ENCODE results near the gene LSM10.

The LSM10 gene

DNA sequence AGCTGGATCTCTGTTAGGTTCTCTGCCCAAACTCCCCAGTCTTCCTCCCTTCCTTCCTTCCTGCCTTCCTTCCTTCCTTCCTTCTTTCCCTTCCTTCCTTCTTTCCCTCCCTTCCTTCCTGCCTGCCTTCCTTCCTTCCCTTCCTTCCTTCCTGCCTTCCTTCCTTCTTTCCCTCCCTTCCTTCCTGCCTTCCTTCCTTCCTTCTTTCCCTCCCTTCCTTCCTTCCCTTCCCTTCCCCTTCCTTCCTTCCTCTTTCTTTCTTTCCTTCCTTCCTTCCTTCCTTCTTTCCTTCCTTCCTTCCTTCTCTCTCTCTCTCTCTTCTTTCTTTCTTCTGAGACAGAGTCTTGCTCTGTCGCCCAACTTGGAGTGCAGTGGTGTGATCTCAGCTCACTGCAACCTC is 8.7 kb upstream of the LSM10 start:
- no peak for DNase-seq

DNA sequence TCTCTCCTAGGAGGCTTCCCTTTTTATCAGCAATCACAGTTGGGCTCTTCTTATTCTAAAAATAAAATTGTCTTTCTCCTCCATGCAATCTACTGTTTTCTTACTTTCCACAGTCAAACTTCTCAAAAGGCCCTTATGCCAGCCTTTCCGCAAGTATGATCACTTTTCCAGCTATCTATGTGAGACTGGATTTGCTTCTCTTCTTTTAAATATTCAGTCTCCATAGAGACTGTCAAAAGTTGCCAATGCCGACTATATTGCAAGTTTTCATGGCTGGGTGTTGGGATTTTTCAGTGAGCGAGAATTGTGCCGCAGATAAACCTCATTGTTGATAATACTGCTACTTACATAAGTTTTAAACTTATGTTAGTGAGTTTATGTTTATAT is 4.8 kb upstream of the LSM10 start:
- no peak for DNase-seq

DNA sequence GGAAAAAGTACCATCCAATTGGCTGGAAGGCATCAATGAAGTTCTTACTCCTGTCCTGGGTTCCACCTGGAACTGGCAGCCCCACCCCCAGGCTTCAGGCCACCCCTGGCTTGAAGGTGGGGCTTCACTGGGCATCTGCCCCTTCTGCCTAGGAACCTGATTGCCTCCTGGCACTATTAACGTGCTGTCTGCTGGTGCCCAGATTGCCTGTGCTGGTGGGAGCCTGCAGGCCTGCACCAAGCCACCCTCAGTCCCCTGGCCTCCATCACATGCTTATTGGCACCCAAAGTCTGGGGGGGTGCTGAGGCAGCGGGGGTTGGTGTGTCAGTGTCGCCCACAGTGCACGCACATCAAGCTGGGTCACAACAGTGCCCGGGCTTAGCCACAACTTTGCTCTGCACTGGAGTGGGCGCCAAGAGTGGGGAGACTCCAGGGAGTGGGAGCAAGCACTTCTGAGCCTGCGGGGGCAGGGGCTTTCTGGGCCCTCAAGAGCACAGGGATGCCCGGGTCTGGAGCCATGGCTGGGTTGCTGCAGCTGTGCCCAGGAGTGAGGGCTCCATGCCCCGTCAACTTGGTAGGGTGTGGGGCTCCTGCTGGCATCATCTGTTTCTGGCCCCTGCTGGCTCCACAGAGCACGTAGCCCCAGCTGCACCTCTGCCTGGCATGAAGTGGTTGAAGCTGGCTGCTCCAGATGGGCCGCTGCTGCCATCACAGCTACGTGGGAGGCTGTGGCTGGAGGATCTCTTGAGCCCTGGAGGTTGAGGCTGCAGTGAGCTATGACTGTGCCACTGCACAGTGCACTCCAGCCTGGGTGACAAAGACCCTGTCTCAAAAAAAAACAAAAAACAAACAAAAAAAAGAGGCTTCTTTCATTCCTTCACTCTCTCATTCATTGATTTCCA is 4.1 kb upstream of the LSM10 start:
- DNase-seq: no peak

DNA sequence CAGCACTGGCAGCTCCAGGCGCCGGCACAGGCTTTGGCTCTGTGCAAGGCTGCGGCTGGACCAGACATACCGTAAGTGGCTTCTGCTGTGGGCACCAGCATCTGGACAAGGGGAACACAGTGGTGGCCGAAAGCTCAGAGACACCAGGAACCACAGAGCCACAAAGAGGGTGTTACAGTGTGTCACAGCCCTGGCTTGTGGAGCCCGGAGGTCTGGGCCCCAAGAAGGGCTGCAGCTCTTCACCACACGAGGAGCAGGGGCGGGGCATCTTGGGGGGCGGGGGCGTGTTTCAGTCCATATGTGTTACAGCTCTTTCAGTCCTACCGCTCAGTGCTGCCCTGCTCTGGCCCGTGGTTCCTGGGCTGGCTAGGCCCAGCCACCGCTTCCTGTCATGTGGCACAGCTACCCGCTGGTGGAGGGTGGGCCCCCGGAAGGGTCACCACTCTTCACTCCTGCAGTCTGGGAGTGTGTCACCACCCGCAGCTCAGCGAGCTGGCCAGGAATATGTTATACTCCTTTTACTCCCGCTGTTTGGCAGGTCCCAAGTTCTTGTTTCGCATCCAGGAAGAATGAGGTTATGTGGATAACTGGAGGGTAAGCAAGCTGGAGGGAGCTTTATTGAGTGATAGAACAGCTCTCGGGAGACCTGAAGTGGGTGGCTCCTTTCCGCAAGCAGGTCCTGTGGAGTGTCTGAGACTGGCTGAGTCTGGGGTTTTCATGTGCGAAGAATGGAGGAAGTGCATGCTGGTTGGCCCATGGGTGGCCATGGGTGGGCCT is 3.3 kb upstream of the LSM10 start:
- peak; percentile 7 for DNase-seq

DNA sequence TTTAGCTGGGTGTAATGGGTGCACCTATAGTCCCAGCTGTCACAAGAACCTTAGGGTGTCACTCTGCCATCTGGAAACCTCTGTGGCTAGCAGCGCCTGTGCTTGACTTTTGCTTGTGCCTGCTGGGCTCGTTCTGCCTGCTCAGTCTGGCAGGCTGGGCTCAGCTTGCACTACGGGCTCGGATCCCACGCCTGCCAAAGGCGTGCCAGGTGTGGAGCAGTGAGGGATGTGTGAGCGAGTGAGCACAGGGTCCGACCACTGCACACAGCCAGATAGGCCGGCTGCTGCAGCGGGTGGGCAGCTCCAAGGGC is 2.8 kb upstream of the LSM10 start:
- DNase-seq: no peak

DNA sequence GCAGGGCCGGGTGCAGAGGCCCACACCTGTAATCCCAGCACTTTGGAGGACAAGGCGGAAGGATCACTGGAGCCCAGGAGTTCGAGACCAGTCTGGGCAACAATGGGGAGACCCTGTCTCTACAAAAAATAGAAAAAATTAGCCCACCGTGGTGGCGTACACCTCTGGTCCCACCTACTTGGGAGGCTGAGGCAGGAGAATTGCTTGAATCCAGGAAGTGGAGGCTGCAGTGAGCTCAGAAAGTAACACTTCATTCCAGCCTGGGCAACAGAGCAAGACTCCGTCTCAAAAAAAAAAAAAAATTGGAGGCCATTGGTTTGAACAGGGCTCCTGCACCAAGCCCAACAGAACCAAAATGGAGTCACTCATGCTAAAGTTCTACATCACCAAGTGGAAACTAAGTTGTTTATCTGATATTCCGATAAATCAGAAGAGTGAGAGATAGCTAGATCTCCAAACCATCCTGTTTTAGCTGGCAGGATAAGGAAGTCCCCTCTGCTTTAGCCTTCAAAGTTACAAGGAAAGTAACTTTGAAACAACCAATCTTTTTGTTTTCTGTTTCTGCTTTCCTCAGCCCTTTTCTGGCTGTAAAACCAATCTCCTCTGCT is 766 bp upstream of the LSM10 start:
- DNase-seq: no peak

DNA sequence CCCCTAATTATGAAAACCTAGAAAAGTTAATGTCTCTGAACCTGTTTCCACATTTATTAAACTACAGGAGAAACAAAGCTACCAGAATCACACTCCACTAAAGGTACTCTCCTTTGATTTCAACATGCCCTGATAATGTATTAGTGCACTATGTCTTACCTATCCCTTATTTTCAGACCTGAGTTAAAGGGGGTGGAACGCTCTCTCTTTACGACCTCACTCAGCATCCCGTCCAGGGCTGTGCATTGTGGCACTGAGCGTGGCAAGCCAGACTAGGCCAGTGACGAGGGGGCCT is 678 bp downstream of the LSM10 start:
- peak; percentile 17 for DNase-seq

DNA sequence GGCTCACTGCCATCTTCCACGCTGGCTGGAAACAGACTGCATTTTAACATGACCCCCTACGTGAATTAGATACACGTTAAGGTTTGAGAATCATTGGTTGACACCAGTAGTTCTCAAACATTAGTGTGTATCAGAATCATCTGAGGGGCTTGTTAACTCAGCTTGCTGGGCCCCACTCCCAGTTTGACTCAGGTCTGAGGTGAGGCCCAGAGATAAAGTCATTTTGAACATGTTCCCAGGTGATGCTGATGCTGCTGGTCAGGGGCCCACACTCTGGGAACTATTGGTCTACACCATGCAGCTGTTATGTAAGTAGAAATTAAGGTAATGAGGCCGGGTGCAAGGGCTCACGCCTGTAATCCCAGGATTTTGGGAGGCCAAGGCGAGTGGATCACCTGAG is 1.3 kb downstream of the LSM10 start:
- no peak for DNase-seq

DNA sequence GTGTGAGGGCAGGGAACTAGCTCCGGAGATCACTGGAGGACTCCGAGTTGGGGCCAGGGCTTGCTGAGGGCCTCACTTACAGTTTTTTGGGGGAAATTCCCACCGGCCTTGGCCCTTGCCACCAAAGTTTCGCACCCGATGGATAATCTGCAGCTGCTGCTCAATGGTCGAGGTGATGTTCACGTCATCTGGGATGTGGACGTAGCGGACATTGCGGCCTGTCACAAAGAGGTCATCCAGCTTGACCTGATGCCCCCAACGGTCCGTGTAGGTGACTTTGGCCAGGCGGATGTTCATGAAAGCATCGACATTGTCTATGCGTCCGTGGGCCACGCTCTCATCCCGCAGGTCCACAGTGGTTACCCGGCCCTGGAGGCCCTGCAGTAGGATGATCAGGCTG is 4.0 kb downstream of the LSM10 start:
- no peak for DNase-seq

DNA sequence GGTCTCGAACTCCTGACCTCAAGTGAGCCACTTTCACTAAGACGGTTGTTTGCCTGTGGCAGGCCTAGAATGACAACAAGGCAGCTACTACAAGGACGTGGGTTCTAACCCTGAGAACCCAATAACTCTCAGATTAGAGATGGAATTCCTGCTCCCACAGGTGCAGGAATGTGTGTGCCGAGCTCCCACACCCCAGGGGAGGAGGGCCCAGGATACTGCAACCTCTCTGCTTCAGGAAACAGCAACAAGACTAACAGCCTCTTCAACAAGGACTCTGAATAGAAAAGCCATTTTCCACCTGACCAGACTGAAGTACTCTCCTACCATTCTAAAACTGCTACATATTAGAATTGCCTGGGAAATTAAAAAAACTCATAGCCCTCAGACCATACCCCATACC is 4.9 kb downstream of the LSM10 start:
- DNase-seq: no peak

DNA sequence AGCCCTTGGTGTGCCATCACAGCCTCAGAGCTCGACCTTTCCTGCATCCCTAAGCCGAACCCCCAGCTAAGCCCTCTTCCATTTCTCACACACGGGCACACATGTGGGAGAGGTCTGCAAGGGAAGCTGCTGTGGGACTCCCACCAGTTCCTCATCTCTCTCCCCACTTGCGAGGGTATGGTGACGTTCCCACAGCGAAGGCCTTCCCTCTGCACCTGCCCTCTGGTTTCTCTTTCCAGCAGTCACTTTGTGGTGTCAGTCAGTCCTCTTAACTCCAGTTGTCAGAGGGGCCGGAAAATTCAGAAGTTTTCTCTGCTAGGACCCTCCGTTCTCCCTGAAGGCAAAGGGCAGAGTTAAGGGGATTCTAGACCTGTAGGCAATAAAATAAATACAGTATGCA is 6.4 kb downstream of the LSM10 start:
- no peak for DNase-seq

DNA sequence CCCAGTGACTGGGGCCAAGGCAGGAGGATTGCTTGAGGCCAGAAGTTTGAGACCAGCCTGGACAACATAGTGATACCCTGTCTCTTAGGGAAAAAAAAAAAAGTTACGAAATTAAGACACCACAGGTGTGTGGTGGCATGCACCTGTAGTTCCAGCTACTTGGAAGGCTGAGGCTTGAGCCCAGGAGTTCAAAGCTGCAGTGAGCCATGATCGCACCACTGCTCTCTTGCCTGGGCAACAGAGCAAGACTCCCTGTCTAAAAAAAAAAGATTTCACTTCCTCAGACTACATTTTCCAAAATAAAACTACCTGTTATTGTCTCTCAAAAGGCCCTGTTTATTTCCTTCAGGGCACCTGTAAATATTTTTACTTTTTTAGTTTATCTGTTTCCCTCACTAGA is 7.3 kb downstream of the LSM10 start:
- DNase-seq: no peak

DNA sequence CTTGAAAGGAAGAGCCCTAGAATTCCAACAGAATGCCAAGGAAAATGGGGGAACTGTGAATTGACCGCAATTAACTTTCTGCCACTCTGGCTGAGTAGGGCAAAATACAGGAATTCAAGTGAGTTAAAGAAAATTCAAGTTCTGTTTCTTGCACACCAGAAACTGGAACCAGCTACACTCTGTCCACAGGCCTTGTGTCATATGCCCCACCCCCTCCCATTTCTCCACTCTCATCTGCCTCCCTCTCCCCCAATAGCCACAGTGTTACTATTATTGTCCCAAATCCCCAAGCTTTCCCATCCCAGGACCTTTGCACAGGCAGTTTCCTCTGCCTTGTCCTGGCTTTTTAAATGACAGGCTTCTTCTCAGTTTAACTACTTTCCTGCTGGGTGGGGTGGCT is 7.7 kb downstream of the LSM10 start:
- no peak for DNase-seq

DNA sequence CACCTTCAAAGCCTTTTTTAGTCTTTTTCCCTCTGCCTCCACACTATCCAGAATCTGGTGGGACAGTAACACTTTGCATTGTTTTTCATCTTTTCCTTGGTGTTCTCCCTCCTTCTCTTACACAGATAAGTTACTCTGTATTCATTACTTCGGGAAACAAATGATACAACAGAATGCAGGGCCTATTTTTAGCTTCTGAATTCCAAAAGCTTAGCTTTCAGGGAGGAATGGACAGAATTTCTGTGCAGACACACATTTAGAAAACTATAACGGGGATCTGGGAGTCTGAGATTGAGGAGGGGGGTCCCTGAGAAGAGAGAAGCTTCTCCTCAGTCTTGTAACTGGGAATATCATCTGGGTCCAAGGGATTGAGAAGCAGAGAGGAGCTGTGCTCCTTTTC is 8.4 kb downstream of the LSM10 start:
- DNase-seq: no peak

DNA sequence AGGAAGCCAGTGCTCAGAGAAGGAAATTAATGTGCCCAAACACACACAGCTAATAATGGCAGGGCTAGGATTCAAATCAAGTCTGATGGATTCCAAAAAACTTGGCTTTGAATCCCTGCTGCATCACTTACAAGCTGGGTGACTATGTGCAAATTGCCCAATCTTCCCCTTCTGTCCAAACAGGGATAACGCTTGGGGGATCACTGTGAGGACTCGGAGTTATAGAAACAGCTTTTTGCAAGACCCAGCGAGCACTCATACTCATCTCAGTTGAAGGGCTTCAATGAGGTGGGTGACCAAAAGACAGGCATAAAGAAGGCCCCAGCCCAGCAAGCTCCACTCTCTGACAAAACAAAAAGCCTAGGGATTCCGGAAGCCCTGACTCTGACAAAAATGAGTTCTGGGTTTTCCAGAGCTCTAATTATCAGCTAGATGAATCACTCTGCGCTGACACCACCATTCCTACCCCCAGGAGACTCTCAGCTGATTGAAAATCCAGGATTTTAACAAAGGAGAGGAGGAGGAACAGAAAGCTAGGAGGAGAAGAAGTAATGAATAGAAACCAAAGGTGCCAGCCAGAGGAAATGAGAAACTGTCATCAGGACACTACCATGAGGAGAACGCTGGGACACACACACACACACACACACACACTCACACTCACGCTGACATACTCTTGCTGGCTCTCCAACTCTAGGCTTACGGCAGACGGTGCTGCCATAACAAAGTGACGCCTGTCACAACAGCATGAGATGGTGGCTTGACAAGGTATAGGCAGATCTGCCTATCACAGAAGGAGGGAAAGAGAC is 10.4 kb downstream of the LSM10 start:
- no peak for DNase-seq

DNA sequence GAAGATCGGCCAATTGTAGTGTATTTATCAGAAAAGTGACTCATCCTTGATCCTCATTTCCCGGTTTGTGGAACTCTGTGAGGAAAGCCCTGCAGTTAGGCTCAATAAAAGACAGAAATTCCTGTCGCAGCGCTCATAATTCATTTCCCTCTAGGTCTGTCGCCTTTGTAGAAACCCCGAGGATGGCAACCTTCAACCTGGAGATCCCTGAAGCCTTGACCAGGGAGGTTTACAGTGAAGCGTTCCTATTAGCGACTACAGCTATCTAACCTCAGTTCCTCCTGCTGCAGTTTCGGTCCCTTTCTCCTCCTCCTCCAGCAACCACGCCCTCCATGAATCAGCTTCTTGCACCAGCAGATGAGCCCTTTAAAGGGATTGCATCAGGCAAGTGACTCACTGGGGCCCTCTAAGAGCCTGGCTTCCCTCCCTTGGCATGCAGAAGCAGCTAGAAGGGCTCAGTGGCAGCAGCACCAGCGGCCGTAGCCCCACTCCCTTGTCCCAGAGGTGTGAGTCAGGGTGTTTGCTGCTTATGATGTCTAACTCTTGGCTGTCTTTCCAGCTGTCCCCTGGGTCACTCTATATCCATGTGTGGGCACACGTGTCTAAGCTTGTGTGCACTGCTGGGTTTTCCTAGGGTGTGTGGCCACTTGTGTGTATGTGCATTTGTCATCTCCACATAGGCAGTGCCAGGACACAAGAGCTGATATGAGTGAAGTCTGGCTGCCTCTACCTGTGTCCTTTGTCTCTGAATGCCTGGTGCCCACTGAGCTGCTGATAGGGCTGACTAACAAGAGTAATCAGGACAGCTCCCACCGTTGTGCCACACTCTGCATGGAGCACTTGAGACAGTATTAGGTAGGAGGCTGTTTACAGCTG is 11.2 kb downstream of the LSM10 start:
- DNase-seq: peak; percentile 88

DNA sequence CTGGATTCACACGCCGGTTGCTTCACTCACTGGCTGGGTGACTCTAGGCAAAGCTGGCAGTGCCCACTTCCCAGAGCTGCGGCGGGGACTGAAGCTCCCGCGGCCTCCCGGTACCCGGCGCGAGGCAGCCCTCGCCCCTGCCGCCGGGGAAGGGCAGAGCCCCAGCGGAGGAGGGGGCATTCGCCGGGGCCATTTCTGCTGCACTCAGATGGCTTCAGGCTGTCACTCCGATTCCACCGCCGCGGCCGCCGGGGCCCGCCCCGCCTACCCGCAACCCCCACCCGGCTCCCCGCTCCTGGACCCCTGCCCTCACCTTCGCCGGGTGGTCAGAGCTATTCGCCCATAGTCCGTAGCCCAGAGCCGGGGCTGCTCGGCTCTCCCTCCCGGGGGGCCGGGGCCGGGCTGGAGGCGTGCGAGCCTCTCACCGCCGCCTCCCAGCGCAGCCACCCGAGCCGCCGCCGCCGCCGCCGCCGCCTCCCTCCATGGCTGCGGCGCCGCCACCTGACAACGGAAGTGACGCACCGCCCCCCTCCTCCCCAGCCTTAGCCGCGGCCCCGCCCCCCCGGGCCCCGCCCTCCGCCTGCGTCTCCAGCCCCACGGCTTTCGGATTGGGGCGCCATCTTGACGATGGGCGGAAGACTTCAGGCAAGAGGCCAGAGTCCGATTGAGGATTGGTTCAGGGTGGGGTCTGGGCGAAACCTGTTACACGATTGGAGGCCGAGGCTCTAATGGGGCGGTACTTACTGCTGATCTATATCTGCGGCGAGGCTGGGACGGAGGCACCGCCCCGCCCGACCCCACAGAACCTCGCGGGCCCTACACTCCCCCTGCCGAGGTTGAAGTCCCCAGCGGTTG is 12.1 kb downstream of the LSM10 start, which contains the start of gene STK40:
Gene STK40, minus strand, starts transcription at position 515 of the 855 bp plus-strand sequence. CDS start 24,592 bp downstream, outside the sequence.
- DNase-seq: peak; percentile 98

DNA sequence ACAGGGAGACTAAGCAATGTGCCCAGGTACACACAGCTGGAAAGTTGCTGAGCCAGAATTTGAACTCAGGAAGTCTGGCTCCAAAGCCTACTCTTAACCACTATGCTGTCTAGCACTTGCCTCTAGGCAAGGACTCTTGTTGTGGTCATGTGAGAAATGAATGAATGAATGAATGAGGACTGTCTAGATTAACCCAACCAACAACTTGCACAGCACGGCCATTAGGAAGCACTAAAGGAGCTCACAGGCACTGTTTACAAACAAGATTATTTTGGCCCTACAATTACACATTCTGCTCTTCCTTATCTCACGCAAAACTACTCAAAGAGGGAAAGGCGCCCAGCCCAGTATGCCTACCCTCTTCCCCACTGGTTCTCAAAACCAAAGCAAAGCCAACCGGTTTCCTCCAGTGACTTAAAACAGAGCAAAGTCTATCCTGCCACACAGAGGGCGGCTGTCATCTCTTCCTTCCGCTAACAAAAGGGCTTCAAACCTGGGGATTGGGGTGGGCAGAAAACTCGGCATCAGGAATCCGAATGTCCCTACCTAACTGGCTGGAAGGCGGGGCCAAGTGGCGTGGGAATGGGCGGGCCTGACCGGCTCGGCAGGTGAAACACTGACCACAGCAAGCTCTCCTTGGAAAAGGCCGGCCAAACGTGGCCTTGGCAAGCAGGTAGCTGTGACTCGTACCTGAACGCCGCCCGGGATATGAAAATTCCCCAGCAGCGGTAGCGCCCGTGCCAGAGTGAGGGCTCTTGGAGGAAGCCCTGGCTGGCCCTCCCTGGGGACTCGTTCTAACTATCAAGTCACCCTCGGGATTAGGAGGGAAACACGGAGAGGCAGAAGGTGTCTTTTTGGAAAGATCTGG is 12.9 kb downstream of the LSM10 start:
- no peak for DNase-seq

DNA sequence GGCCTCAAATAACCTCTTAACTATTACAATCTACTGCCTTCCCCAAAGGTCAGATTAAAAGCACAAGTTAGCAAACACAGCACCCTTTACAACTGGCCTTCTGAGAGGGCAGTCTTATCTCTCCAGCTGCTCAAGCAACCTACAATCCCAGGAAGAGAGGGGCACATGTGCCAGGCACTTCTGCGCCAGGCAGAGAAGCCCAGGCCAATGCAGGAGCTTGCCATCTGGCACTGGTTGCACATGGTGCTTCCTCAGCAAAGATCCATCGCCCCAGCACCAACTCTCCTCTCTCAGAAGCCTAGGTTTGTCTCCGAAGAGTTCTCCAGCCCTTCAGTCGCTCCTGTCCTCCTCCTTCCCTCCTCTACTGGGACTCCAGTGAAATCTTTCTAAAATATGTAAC is 14.5 kb downstream of the LSM10 start:
- no peak for DNase-seq

DNA sequence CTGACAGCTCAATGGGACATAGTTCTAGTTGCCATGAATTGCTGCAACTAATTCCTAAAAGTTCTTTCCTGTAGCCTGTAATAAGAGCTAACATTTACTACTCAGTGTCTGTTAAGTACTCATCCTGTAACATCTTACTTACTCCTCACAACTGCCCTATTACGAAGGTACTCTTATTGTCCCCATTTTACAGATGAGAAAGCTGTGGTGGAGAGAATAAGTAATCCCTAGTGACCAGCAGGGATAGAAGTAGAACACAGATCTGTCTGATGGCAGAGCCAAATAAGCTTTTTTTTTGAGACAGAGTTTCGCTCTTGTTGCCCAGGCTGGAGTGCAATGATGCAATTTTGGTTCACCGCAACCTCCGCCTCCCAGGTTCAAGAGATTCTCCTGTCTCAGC is 15.0 kb downstream of the LSM10 start:
- no peak for DNase-seq
